Gastroesophageal sphincter (tissue), 4 donors: Measurements from ENCODE around the gene FFAR2. TPM values are rescaled to one million over a fixed set of nuclear protein-coding genes. Genes with fewer than 3 reads are reported as not detected.

Experiments used
- ATAC-seq: fragments of 150-250 bp; one replicate; pipeline ENCODE4 v1.9.1; 2016; ENCODE audit warnings: mild to moderate bottlenecking, moderate library complexity
- H3K27ac ChIP-seq, 4 donors: fragments of 200-600 bp; sonication (generic) in 3 of 4; 1 replicate in 3 of 4; 2 replicates in 1 of 4; pipeline ENCODE4 v1.5.1; 2016 to 2019
- H3K27me3 ChIP-seq: fragments of 200-600 bp; sonication (generic); one replicate; pipeline ENCODE4 v1.5.1; 2019
- H3K36me3 ChIP-seq, 2 donors: fragments of 200-600 bp; sonication (generic); one replicate each; pipeline ENCODE4 v1.5.1; 2019; ENCODE audit warnings: control low read depth in 1 of 2
- H3K4me1 ChIP-seq, 3 donors: fragments of 200-600 bp; sonication (generic); 1 replicate in 2 of 3; 2 replicates in 1 of 3; pipeline ENCODE4 v1.5.1; 2016 to 2019; ENCODE audit warnings: control low read depth in 2 of 3
- H3K4me3 ChIP-seq, 2 donors: fragments of 200-600 bp; sonication (generic); one replicate each; pipeline ENCODE4 v1.5.1; 2019; ENCODE audit warnings: mild to moderate bottlenecking in 1 of 2, moderate library complexity in 1 of 2
- H3K9me3 ChIP-seq, 3 donors: fragments of 200-600 bp; sonication (generic); one replicate each; pipeline ENCODE4 v1.5.1; 2017 to 2019; ENCODE audit warnings: control low read depth in 2 of 3
- CTCF ChIP-seq, 4 experiments: fragments of 200-600 bp in 2 of 4; fragments of 450-650 bp in 2 of 4; sonication (generic) in 1 of 4; IDR thresholded peaks; one replicate each; pipeline ENCODE4 v1.5.1; 2017 to 2019; ENCODE audit warnings: antibody characterized with exemption in 4 of 4, mild to moderate bottlenecking in 2 of 4, moderate library complexity in 2 of 4
- EP300 ChIP-seq: sonication (generic); formaldehyde crosslinking; IDR thresholded peaks from one replicate; pipeline ENCODE4 v1.6.1; 2017; ENCODE audit warnings: antibody characterized with exemption, mild to moderate bottlenecking
- POLR2A ChIP-seq, 2 donors: fragments of 450-650 bp; IDR thresholded peaks; one replicate each; pipeline ENCODE4 v1.6.1; 2017; ENCODE audit warnings: antibody characterized with exemption in 2 of 2, mild to moderate bottlenecking in 2 of 2, moderate library complexity in 1 of 2
- POLR2AphosphoS5 ChIP-seq: sonication (generic); formaldehyde crosslinking; IDR thresholded peaks from one replicate; pipeline ENCODE4 v1.6.1; 2017; ENCODE audit warnings: antibody characterized with exemption
- WGBS, 2 donors: methylation state at CpG; one replicate each; pipeline ENCODE4 v1.1.5; 2018; ENCODE audit warnings: low coverage in 1 of 2; 5-methylcytosine and 5-hydroxymethylcytosine counted together
- small RNA-seq, 4 donors: library from RNA; depleted of rRNA; stranded (forward); fragments of <200 nt; gene quantifications; one replicate each; pipeline ENCODE3, GENCODE V24; 2016
- total RNA-seq, 4 donors: library from RNA; depleted of rRNA; stranded (reverse); fragments of >200 nt; gene quantifications; one replicate each; pipeline ENCODE4 v1.1.0, GENCODE V29; 2016

Gene FFAR2
- total RNA-seq, 4 donors from 2014 or later, result 0.35 to 1.3 TPM; not detected in 2

- peaks cover 0 to 9% (median 4%) of the 10 kb centered on the region in 3 donors for H3K4me1 ChIP-seq
- WGBS, 2 donors, result 62 to 74% methylated on average over 9 to 14 of the region's 14 CpGs
- TF ChIP-seq POLR2A (IDR thresholded peaks at IDR 0.05) (no peak), CTCF (IDR thresholded peaks at IDR 0.05) (no peak), EP300 (no peak), POLR2AphosphoS5 (no peak)
- H3K36me3 ChIP-seq, result no peaks in the 10 kb centered on the region
- no peak overlapping the region for H3K4me3 ChIP-seq
- no peak overlapping the region for H3K27ac ChIP-seq
- no peaks in the 10 kb centered on the region for H3K9me3 ChIP-seq
- ATAC-seq, result no peak
- H3K27me3 ChIP-seq, result peaks cover 39% of the 10 kb centered on the region
Observed at GRCh38 chr19:35497406-35497805, 49.3 kb downstream of the FFAR2 start.

GRCh38 chr19:35498220-35498619 lies 50.2 kb downstream of the FFAR2 start:
- WGBS, 2 donors, result 30 to 91% methylated on average over 1 to 3 of the region's 3 CpGs

DNA sequence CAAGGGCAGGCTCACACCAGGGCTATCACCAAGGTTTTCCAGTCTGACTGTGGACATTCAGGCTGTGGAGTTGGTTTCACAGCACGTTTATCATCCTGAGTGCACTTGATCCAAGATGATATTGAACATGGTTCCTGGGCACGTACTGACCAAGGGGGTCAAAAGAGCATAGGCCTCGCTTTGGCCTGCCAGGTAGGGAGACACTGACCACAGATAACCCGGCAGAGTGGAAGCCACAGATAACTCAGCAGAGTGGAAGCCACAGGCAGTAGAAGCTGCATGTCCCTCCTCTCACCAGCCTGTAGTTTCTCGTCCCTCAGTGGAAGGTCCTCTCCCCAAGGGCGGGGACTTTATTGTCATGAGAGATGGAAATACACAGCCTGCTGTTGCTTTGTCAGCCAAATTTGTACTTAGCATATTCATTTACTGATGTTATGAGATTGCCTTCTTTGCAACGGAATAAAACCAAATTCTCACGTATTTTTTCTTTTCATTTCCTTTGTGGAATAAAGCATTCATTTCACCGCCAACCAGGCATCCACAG lies 51.0 kb downstream of the FFAR2 start:
- ATAC-seq, result no peak
- Histone ChIP-seq H3K27ac (no peak overlapping the region), H3K4me3 (no peak overlapping the region), H3K36me3 (no peaks in the 10 kb centered on the region), H3K27me3 (peaks cover 31% of the 10 kb centered on the region), H3K4me1 (peaks cover 0 to 9% (median 4%) of the 10 kb centered on the region in 3 donors), H3K9me3 (no peaks in the 10 kb centered on the region)
- 41 to 77% methylated on average over 5 to 6 of the region's 9 CpGs for WGBS, 2 donors
- no peak for TF ChIP-seq EP300
- TF ChIP-seq CTCF (IDR thresholded peaks at IDR 0.05), result no peak
- TF ChIP-seq POLR2A (IDR thresholded peaks at IDR 0.05), result no peak
- no peak for TF ChIP-seq POLR2AphosphoS5

More at GRCh38 chr19:35498220-35498619, 50.2 kb downstream of the FFAR2 start:
- H3K4me3 ChIP-seq, result no peak overlapping the region
- peaks cover 0 to 9% (median 4%) of the 10 kb centered on the region in 3 donors for H3K4me1 ChIP-seq
- H3K9me3 ChIP-seq, result no peaks in the 10 kb centered on the region
- ATAC-seq, result no peak
- H3K36me3 ChIP-seq, result no peaks in the 10 kb centered on the region
- TF ChIP-seq POLR2A (IDR thresholded peaks at IDR 0.05), result no peak
- no peak for TF ChIP-seq POLR2AphosphoS5
- no peak for TF ChIP-seq EP300
- no peak for TF ChIP-seq CTCF (IDR thresholded peaks at IDR 0.05)
- H3K27ac ChIP-seq, result no peak overlapping the region
- H3K27me3 ChIP-seq, result peaks cover 38% of the 10 kb centered on the region

- ATAC-seq, result no peak
- Histone ChIP-seq H3K9me3 (no peaks in the 10 kb centered on the region), H3K4me1 (peaks cover 0 to 3% (median 0%) of the 10 kb centered on the region in 3 donors), H3K4me3 (no peak overlapping the region), H3K36me3 (no peaks in the 10 kb centered on the region), H3K27ac (no peak overlapping the region), H3K27me3 (peaks cover 16% of the 10 kb centered on the region)
- 40% methylated on average over 1 of the region's 10 CpGs; no CpG with 5 or more reads in 1 of the 2 donors for WGBS, 2 donors
- TF ChIP-seq EP300 (no peak), POLR2A (IDR thresholded peaks at IDR 0.05) (no peak), CTCF (IDR thresholded peaks at IDR 0.05) (no peak), POLR2AphosphoS5 (no peak)
Observed at GRCh38 chr19:35500611-35501010, 52.6 kb downstream of the FFAR2 start.

Small RNA genes within 50 kb of the gene (small RNA-seq; reads per million reads assigned to genes)
- gene RN7SL491P, result 0 reads per million in 4 donors

Other genes starting within 250 kb of the FFAR2 start
- gene FAM187B, start 219.5 kb upstream of the FFAR2 start, total RNA-seq, result not detected
- gene LSR, start 199.3 kb upstream of the FFAR2 start, total RNA-seq, result 1 to 10 TPM; 3.3 to 6.6 (median 5.2) TPM
- 100 to 1,000 TPM in 1 of 4 donors, 10 to 100 TPM in 3; 75.1 to 137 (median 93.0) TPM for gene USF2, start 179.3 kb upstream of the FFAR2 start, total RNA-seq
- gene HAMP, start 165.7 kb upstream of the FFAR2 start, total RNA-seq, result not detected
- gene MAG, start 156.1 kb upstream of the FFAR2 start, total RNA-seq, result under 1 TPM in 1 of 4 donors, not detected in 3; 0.40 TPM
- gene CD22, start 119.1 kb upstream of the FFAR2 start, total RNA-seq, result 1 to 10 TPM; 2.7 to 5.6 (median 4.9) TPM
- gene FFAR1, start 100.4 kb upstream of the FFAR2 start, total RNA-seq, result not detected
- gene FFAR3, start 89.8 kb upstream of the FFAR2 start, total RNA-seq, result under 1 TPM in 1 of 4 donors, not detected in 3; 0.13 TPM
- gene GPR42, start 77.2 kb upstream of the FFAR2 start, total RNA-seq, result not detected
- gene KRTDAP, start 42.2 kb downstream of the FFAR2 start, total RNA-seq, result not detected
- gene DMKN, start 65.4 kb downstream of the FFAR2 start, total RNA-seq, result 10 to 100 TPM in 2 of 4 donors, 1 to 10 TPM in 2; 5.6 to 20.0 (median 9.0) TPM
- 10 to 100 TPM in 1 of 4 donors, 1 to 10 TPM in 2, not detected in 1; 1.0 to 13.4 (median 1.2) TPM for gene SBSN, start 80.1 kb downstream of the FFAR2 start, total RNA-seq
- not detected for gene GAPDHS, start 85.2 kb downstream of the FFAR2 start, total RNA-seq
- gene TMEM147, start 97.4 kb downstream of the FFAR2 start, total RNA-seq, result 10 to 100 TPM; 60.0 to 82.6 (median 64.1) TPM
- not detected for gene ATP4A, start 115.4 kb downstream of the FFAR2 start, total RNA-seq
- gene PMIS2, start 137.9 kb downstream of the FFAR2 start, total RNA-seq, result not detected
- 1 to 10 TPM; 3.9 to 8.7 (median 6.2) TPM for gene HAUS5, start 164.5 kb downstream of the FFAR2 start, total RNA-seq
- gene RBM42, start 180.8 kb downstream of the FFAR2 start, total RNA-seq, result 10 to 100 TPM; 66.1 to 98.0 (median 72.8) TPM
- not detected for gene ETV2, start 193.5 kb downstream of the FFAR2 start, total RNA-seq
- 100 to 1,000 TPM; 403 to 607 (median 414) TPM for gene COX6B1, start 200.1 kb downstream of the FFAR2 start, total RNA-seq
- not detected for gene UPK1A, start 218.3 kb downstream of the FFAR2 start, total RNA-seq